ENCODE results near the gene TUBGCP3. TPM values are rescaled to one million over a fixed set of nuclear protein-coding genes. Genes with fewer than 3 reads are reported as not detected.

TUBGCP3 gene
- total RNA-seq, 1 donor from 2014 or later: 17.2 TPM

DNA sequence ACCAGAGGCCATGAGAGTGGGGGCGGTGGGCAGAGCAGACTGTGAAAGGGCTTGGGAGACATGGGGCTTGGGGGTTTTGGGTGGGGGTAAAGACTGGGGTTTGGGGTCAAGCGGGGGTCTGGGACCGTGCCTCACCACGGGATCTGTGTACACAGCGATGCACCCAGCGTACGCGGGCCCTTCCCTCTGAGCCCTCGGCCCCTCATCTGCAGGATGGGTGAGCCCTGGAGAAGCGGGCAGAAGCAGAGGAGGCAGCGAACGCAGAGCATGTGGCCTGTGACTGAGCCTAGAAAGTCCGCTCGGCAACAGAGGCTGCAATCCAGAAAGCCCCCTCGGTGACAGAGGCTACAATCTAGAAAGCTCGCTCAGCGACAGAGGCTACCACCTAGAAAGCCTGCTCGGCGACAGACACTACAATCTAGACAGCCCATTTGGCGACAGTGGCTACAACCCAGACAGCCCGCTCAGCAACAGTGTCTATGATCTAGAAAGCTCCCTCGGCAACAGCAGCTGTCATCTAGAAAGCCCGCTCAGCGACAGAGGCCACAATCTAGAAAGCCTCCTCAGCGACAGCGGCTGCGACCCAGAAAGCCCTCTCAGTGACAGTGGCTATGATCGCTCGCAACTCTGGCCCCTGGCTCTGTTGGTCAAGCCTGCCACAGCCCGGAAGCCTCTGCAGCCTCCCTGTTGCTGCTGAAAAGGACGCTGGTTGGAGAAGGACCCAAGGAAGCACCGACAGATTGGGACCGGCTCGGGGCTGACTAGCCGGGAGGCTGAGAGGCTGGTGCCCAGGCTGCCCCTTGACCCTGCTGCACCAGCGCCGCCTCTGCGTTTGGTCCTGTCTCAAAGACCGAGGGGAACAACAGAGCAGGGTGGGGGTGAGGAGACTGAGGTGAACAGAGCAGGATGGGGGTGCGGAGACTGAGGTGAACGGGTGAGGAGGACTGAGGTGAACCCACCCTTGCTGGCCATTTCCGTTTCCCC, 143.2 kb downstream of the TUBGCP3 start:
- peaks cover 31 to 59% (median 51%) of the 10 kb centered on the region in 3 donors for H3K27me3 ChIP-seq (ENCODE audit: control insufficient read depth in 3 of 3, insufficient read depth in 3 of 3, low read length in 3 of 3)

DNA sequence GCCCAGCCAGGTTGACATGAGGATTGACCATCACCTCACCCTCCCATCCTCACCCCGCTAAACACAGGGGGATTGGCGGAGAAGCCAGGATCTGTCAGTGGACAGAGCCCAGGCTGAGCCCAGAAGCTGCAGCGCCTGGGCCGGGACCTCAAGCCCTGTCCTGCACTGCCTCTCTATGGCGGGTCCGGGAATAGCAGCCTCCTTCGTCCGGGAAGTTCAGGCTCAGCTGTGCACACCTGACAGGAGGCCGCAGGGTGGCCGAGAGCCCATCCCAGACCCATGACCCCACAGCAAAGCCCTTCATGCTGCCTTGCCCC, 144.0 kb downstream of the TUBGCP3 start:
- no peaks in the 10 kb centered on the region for H3K9me3 ChIP-seq (ENCODE audit: control insufficient read depth in 3 of 3, low read length in 3 of 3)
- H3K9ac ChIP-seq (ENCODE audit: low read depth in 1 of 3, low read length in 3 of 3): no peak overlapping the region
- H3K4me3 ChIP-seq (ENCODE audit: low read length in 3 of 3): no peak overlapping the region
- no peaks in the 10 kb centered on the region for H3K4me1 ChIP-seq (ENCODE audit: control insufficient read depth in 3 of 3, insufficient read depth in 3 of 3, low read length in 3 of 3)
- H3K27me3 ChIP-seq (ENCODE audit: control insufficient read depth in 3 of 3, insufficient read depth in 3 of 3, low read length in 3 of 3): peaks cover 31 to 58% (median 51%) of the 10 kb centered on the region in 3 donors
- no peak overlapping the region for H3K27ac ChIP-seq (ENCODE audit: low read depth, low read length)
- H3K36me3 ChIP-seq (ENCODE audit: control insufficient read depth in 3 of 3, insufficient read depth in 3 of 3, low read length in 3 of 3): no peaks in the 10 kb centered on the region

More for the DNA sequence above, 143.2 kb downstream of the TUBGCP3 start:
- no peak overlapping the region for H3K9ac ChIP-seq (ENCODE audit: low read depth in 1 of 3, low read length in 3 of 3)
- H3K27ac ChIP-seq (ENCODE audit: low read depth, low read length): no peak overlapping the region
- H3K9me3 ChIP-seq (ENCODE audit: control insufficient read depth in 3 of 3, low read length in 3 of 3): no peaks in the 10 kb centered on the region
- H3K36me3 ChIP-seq (ENCODE audit: control insufficient read depth in 3 of 3, insufficient read depth in 3 of 3, low read length in 3 of 3): no peaks in the 10 kb centered on the region
- H3K4me1 ChIP-seq (ENCODE audit: control insufficient read depth in 3 of 3, insufficient read depth in 3 of 3, low read length in 3 of 3): no peaks in the 10 kb centered on the region
- no peak overlapping the region for H3K4me3 ChIP-seq (ENCODE audit: low read length in 3 of 3)

DNA sequence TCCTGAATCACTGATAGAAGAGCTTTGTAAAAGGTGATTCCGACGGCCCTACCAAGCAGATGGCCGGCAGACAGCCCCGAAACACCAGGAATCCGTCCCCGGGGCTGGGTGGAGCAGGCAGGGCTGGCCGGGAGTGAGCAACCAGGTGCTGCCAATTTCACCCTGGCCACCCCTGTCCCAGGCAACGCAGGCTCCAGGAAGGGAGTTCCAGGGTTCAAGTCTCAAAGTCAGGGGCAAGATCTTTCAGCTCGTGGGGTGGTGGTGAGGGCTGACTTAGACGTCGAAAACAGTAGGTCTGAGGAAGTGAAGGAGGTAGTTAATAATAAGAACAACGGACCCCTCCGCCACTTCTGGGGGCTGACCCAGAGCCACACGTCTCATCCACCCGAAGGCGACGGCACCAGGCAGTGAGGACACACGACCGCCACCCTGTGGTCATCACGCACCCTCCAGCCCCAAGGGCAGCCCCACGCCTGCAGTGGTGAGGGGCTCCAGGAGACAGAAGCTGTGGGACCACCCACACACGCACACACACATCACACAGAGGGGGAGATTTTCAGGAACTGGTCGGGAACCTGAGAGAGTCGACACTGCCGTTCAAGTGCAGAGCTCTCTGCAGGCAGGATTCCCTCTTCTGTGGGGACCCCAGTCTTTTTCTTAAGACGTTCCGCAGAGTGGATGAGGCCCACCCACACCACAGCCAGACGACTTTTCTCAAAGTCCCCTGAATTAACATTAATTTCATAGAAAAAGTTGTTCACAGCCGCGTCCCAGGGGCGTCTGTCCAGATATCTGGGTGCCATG, 144.6 kb downstream of the TUBGCP3 start:
- no peak overlapping the region for H3K4me3 ChIP-seq (ENCODE audit: low read length in 3 of 3)
- H3K4me1 ChIP-seq (ENCODE audit: control insufficient read depth in 3 of 3, insufficient read depth in 3 of 3, low read length in 3 of 3): no peaks in the 10 kb centered on the region
- peaks cover 0 to under 1% (median 0%) of the 10 kb centered on the region in 3 donors for H3K9me3 ChIP-seq (ENCODE audit: control insufficient read depth in 3 of 3, low read length in 3 of 3)
- H3K27ac ChIP-seq (ENCODE audit: low read depth, low read length): no peak overlapping the region
- no peak overlapping the region for H3K9ac ChIP-seq (ENCODE audit: low read depth in 1 of 3, low read length in 3 of 3)
- peaks cover 31 to 52% (median 49%) of the 10 kb centered on the region in 3 donors for H3K27me3 ChIP-seq (ENCODE audit: control insufficient read depth in 3 of 3, insufficient read depth in 3 of 3, low read length in 3 of 3)
- H3K36me3 ChIP-seq (ENCODE audit: control insufficient read depth in 3 of 3, insufficient read depth in 3 of 3, low read length in 3 of 3): no peaks in the 10 kb centered on the region

DNA sequence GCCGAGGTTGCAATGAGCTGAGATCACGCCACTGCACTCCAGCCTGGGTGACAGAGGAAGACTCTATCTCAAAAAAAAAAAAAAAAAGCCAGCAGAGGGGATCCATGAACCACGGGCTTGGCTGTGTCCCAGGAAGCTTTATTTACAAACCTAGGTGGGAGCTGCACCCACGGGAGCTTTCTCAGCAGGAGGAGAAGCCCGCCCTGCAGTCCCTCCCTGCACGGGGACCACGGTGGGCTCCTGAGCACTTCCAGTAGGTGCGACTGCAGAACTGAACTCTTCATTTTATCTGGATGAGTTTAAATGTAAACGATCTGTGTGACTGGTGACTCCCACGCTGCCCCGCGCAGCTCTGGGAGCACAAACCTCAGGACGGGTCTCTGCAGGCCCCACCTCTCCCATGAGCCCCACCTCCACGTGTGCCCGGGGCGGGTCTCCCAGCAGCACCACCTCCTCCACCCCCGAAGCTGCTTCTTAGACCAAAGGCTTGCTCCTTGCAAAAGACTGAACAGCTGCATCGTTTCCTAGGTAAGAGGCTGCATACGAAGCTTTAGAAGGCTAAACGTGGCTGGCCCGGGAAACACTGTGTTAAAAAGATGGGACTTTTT, 145.4 kb downstream of the TUBGCP3 start:
- Histone ChIP-seq H3K27ac (ENCODE audit: low read depth, low read length) (no peak overlapping the region), H3K4me3 (ENCODE audit: low read length in 3 of 3) (no peak overlapping the region), H3K4me1 (ENCODE audit: control insufficient read depth in 3 of 3, insufficient read depth in 3 of 3, low read length in 3 of 3) (no peaks in the 10 kb centered on the region), H3K36me3 (ENCODE audit: control insufficient read depth in 3 of 3, insufficient read depth in 3 of 3, low read length in 3 of 3) (no peaks in the 10 kb centered on the region), H3K27me3 (ENCODE audit: control insufficient read depth in 3 of 3, insufficient read depth in 3 of 3, low read length in 3 of 3) (peaks cover 31 to 50% (median 48%) of the 10 kb centered on the region in 3 donors), H3K9ac (ENCODE audit: low read depth in 1 of 3, low read length in 3 of 3) (no peak overlapping the region), H3K9me3 (ENCODE audit: control insufficient read depth in 3 of 3, low read length in 3 of 3) (peaks cover 0 to 7% (median 4%) of the 10 kb centered on the region in 3 donors)

DNA sequence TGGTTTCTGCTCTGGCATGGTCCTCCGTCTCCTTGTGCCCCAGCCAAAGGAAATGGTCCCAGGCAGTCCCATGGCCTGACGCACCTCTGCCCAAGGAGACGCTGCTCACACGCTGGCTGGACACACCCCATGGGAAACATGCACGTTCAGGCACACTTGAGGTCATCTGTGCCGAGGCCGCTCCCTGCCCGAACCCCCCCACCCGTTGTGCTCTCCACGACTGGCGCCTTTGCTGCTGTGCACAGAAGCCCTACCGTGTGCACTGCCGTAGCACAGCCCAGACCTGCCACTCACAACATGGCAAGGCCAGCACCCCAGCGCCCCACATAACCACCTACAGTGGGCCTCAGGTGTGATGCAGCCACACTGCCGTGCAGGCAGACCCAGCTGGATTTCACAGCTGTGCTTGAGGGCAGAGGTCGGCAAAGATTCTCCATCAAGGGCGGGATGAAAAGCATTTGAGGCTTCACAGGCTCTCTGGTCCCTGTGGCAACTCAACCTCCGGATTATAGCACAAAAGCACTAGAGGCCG, 146.1 kb downstream of the TUBGCP3 start:
- Histone ChIP-seq H3K27ac (ENCODE audit: low read depth, low read length) (no peak overlapping the region), H3K4me1 (ENCODE audit: control insufficient read depth in 3 of 3, insufficient read depth in 3 of 3, low read length in 3 of 3) (no peaks in the 10 kb centered on the region), H3K9ac (ENCODE audit: low read depth in 1 of 3, low read length in 3 of 3) (no peak overlapping the region), H3K4me3 (ENCODE audit: low read length in 3 of 3) (no peak overlapping the region), H3K9me3 (ENCODE audit: control insufficient read depth in 3 of 3, low read length in 3 of 3) (peaks cover 0 to 7% (median 4%) of the 10 kb centered on the region in 3 donors), H3K27me3 (ENCODE audit: control insufficient read depth in 3 of 3, insufficient read depth in 3 of 3, low read length in 3 of 3) (peaks cover 31 to 48% (median 44%) of the 10 kb centered on the region in 3 donors), H3K36me3 (ENCODE audit: control insufficient read depth in 3 of 3, insufficient read depth in 3 of 3, low read length in 3 of 3) (no peaks in the 10 kb centered on the region)

DNA sequence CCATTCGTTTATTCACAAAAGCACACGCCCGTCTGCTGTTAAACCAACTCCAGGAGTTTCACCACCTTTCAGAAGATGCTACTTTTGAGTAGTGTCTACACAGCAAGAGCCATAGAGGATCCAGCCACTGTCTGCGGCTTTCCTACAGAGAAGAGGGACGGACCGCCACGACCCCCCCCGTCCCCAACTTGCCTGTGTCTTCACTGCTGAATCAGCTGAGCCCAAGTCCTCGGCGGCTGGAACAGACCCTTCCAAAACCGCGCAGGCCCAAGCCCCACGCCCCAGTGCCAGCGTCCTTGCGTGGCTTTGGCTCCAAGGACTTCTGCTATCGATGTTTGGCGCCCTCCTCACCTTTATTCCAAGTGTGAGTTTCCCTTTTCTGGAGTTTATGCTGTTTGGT, 146.7 kb downstream of the TUBGCP3 start:
- H3K9me3 ChIP-seq (ENCODE audit: control insufficient read depth in 3 of 3, low read length in 3 of 3): peaks cover 0 to 7% (median 4%) of the 10 kb centered on the region in 3 donors
- peaks cover 28 to 48% (median 44%) of the 10 kb centered on the region in 3 donors for H3K27me3 ChIP-seq (ENCODE audit: control insufficient read depth in 3 of 3, insufficient read depth in 3 of 3, low read length in 3 of 3)
- no peaks in the 10 kb centered on the region for H3K36me3 ChIP-seq (ENCODE audit: control insufficient read depth in 3 of 3, insufficient read depth in 3 of 3, low read length in 3 of 3)
- no peak overlapping the region for H3K27ac ChIP-seq (ENCODE audit: low read depth, low read length)
- H3K9ac ChIP-seq (ENCODE audit: low read depth in 1 of 3, low read length in 3 of 3): no peak overlapping the region
- H3K4me3 ChIP-seq (ENCODE audit: low read length in 3 of 3): no peak overlapping the region
- no peaks in the 10 kb centered on the region for H3K4me1 ChIP-seq (ENCODE audit: control insufficient read depth in 3 of 3, insufficient read depth in 3 of 3, low read length in 3 of 3)

DNA sequence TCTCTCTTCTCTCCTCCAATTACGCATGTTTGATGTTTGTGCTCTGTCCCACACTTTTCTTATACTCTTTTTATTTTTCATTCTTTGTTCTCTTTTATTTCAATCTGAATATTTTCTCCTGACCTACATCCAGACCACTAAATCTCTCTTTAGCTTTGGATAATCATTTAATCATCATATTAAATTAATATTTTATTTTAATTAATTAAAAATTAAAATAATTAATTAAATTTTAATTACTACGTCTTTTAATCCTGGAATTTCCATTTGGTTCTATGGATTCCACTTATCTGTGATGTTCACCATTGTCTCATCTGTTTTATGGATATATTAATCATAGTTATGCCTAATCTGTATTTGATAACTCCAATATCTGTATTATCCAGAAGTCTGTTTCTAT, 149.4 kb downstream of the TUBGCP3 start:
- Histone ChIP-seq H3K9ac (ENCODE audit: low read depth in 1 of 3, low read length in 3 of 3) (no peak overlapping the region), H3K4me1 (ENCODE audit: control insufficient read depth in 3 of 3, insufficient read depth in 3 of 3, low read length in 3 of 3) (no peaks in the 10 kb centered on the region), H3K9me3 (ENCODE audit: control insufficient read depth in 3 of 3, low read length in 3 of 3) (peaks cover 0 to 9% (median 7%) of the 10 kb centered on the region in 3 donors), H3K27me3 (ENCODE audit: control insufficient read depth in 3 of 3, insufficient read depth in 3 of 3, low read length in 3 of 3) (peaks cover 18 to 30% (median 24%) of the 10 kb centered on the region in 3 donors), H3K27ac (ENCODE audit: low read depth, low read length) (no peak overlapping the region), H3K4me3 (ENCODE audit: low read length in 3 of 3) (no peak overlapping the region), H3K36me3 (ENCODE audit: control insufficient read depth in 3 of 3, insufficient read depth in 3 of 3, low read length in 3 of 3) (no peaks in the 10 kb centered on the region)

DNA sequence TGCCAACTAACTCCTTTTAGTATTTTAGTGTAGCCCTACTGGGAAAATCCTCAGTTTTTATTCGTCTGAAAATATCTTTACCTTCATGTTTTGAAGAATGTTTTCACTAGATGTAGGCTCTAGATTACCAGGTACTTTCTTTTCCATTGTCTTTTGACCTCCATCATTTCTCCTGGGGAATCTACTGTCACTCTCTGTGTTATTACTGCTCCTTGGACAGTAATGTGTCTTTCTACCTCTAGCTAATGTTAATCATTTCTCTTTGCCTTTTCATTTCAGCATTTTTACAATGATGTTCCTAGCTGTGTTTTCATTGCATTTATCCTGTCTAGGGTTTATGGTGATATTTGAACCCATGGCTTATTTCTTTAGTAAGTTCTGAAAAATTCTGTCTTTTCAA, 149.9 kb downstream of the TUBGCP3 start:
- no peaks in the 10 kb centered on the region for H3K4me1 ChIP-seq (ENCODE audit: control insufficient read depth in 3 of 3, insufficient read depth in 3 of 3, low read length in 3 of 3)
- H3K27ac ChIP-seq (ENCODE audit: low read depth, low read length): no peak overlapping the region
- H3K4me3 ChIP-seq (ENCODE audit: low read length in 3 of 3): no peak overlapping the region
- peaks cover 14 to 26% (median 20%) of the 10 kb centered on the region in 3 donors for H3K27me3 ChIP-seq (ENCODE audit: control insufficient read depth in 3 of 3, insufficient read depth in 3 of 3, low read length in 3 of 3)
- peaks cover 0 to 9% (median 7%) of the 10 kb centered on the region in 3 donors for H3K9me3 ChIP-seq (ENCODE audit: control insufficient read depth in 3 of 3, low read length in 3 of 3)
- H3K9ac ChIP-seq (ENCODE audit: low read depth in 1 of 3, low read length in 3 of 3): no peak overlapping the region
- no peaks in the 10 kb centered on the region for H3K36me3 ChIP-seq (ENCODE audit: control insufficient read depth in 3 of 3, insufficient read depth in 3 of 3, low read length in 3 of 3)

DNA sequence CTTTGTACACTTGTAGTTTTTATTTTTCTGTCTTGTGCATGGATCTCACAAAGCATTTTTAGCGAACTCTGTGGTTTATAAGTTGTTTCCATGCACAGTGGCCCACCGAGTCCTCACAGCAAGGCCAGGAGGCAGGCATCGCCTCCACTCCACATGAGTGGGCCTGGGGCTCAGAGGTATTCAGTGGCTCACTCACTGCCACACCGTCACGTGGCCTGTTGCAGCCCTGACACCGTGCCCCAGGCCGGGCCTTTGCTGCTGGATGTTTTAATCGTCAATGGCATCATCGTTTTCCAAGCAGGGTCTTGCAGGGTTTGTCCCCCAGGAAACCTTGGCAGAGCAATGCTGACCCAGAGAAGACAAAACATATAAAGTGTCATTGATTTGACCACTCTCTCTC, 152.0 kb downstream of the TUBGCP3 start:
- H3K27ac ChIP-seq (ENCODE audit: low read depth, low read length): no peak overlapping the region
- no peak overlapping the region for H3K4me3 ChIP-seq (ENCODE audit: low read length in 3 of 3)
- H3K36me3 ChIP-seq (ENCODE audit: control insufficient read depth in 3 of 3, insufficient read depth in 3 of 3, low read length in 3 of 3): no peaks in the 10 kb centered on the region
- H3K4me1 ChIP-seq (ENCODE audit: control insufficient read depth in 3 of 3, insufficient read depth in 3 of 3, low read length in 3 of 3): no peaks in the 10 kb centered on the region
- H3K9ac ChIP-seq (ENCODE audit: low read depth in 1 of 3, low read length in 3 of 3): no peak overlapping the region
- H3K27me3 ChIP-seq (ENCODE audit: control insufficient read depth in 3 of 3, insufficient read depth in 3 of 3, low read length in 3 of 3): peaks cover 3 to 8% (median 8%) of the 10 kb centered on the region in 3 donors
- H3K9me3 ChIP-seq (ENCODE audit: control insufficient read depth in 3 of 3, low read length in 3 of 3): peaks cover 0 to 9% (median 7%) of the 10 kb centered on the region in 3 donors
